Measurements from ENCODE around the gene CAPZA1. TPM values are rescaled to one million over a fixed set of nuclear protein-coding genes. Genes with fewer than 3 reads are reported as not detected.

The CAPZA1 gene
- total RNA-seq, 2 experiments from 2014 or later = 234 TPM

- Histone ChIP-seq H3K9me3 (ENCODE audit: low read length) (no peaks in the 10 kb centered on the region), H2AFZ (ENCODE audit: low read length) (no peak overlapping the region), H4K20me1 (ENCODE audit: insufficient read depth, low read length) (no peaks in the 10 kb centered on the region), H3K4me3 (ENCODE audit: low read depth, low read length, poor library complexity, severe bottlenecking) (no peak overlapping the region), H3K9me2 (ENCODE audit: insufficient read depth, low read length) (no peaks in the 10 kb centered on the region), H3K4me2 (ENCODE audit: low read length) (no peak overlapping the region), H3K27ac (ENCODE audit: low read depth, low read length, poor library complexity, severe bottlenecking) (no peak overlapping the region), H3K36me3 (ENCODE audit: insufficient read depth, low read length) (peaks cover 27% of the 10 kb centered on the region), H3K79me2 (ENCODE audit: insufficient read depth, low read depth, low read length) (no peaks in the 10 kb centered on the region), H3K4me1 (ENCODE audit: insufficient read depth, low read length, poor library complexity, severe bottlenecking) (no peaks in the 10 kb centered on the region)
- CTCF ChIA-PET (ENCODE audit: unreplicated experiment) = interaction anchor here (0.9 kb wide), 1 partner anchor 211 kb away, joined by 3 read pairs; no protein-coding TSS in a partner anchor
- TF ChIP-seq EZH2phosphoT487 (IDR thresholded peaks at IDR 0.05; ENCODE audit: borderline replicate concordance, low read depth, low read length) (no peak), CTCF (conservative IDR thresholded peaks at IDR 0.05; ENCODE audit: low read length) (no peak)
- intact Hi-C loops (cut with micrococcal nuclease; ENCODE audit: unreplicated experiment) = no loop called here
- POLR2A ChIA-PET = interaction anchor here (0.6 kb wide), 1 partner anchor 15 kb away, joined by 4 read pairs; no protein-coding TSS in a partner anchor
- no TSS peak for BruUV-seq (replicated peaks)
- DNase-seq (ENCODE audit: low spot score) = no peak
Observed at GRCh38 chr1:112605633-112606327, 13.9 kb upstream of the CAPZA1 start.

DNA sequence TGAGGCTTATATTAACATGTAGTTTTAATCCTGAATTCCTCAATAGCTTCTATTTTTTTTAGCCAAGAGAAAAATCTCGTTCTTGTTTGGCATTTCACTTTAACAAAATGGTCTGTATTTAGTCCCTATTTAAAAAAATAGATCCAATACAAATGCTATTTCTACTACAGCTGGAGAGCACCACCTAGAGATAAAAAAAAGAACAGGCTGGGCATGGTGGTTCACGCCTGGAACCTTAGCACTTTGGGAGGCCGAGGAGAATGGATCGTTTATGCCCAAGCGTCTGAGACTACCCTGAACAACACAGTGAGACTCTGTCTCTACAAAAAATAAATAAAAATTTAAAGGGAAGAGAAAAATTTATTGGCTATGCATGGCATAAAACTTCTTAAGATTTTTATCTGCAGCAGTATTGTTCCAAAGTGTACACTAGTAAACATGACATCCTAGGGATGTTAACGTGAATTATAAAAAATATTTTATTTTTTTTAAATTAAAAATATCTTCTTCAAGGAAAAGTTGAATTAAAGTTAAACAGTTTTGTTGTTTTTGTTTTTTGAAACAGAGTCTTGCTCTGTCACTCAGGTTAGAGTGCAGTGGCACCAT is 5.1 kb upstream of the CAPZA1 start:
- TF ChIP-seq CTCF (conservative IDR thresholded peaks at IDR 0.05; ENCODE audit: low read length) (peak; percentile 84), EZH2phosphoT487 (IDR thresholded peaks at IDR 0.05; ENCODE audit: borderline replicate concordance, low read depth, low read length) (no peak)
- ChIA-PET CTCF (ENCODE audit: unreplicated experiment) (no interaction called here), POLR2A (interaction anchor here (0.6 to 2.0 kb wide), 2 partner anchors 16 to 223 kb away, joined by 3 to 11 read pairs; no protein-coding TSS in a partner anchor)
- Histone ChIP-seq H2AFZ (ENCODE audit: low read length) (no peak overlapping the region), H3K36me3 (ENCODE audit: insufficient read depth, low read length) (peaks cover 48% of the 10 kb centered on the region), H4K20me1 (ENCODE audit: insufficient read depth, low read length) (no peaks in the 10 kb centered on the region), H3K9me3 (ENCODE audit: low read length) (no peaks in the 10 kb centered on the region), H3K4me1 (ENCODE audit: insufficient read depth, low read length, poor library complexity, severe bottlenecking) (peaks cover 12% of the 10 kb centered on the region), H3K9me2 (ENCODE audit: insufficient read depth, low read length) (no peaks in the 10 kb centered on the region), H3K4me3 (ENCODE audit: low read depth, low read length, poor library complexity, severe bottlenecking) (no peak overlapping the region), H3K79me2 (ENCODE audit: insufficient read depth, low read depth, low read length) (peaks cover 18% of the 10 kb centered on the region; the same call in 1 of the 2 replicates), H3K4me2 (ENCODE audit: low read length) (no peak overlapping the region), H3K27ac (ENCODE audit: low read depth, low read length, poor library complexity, severe bottlenecking) (no peak overlapping the region)
- DNase-seq (ENCODE audit: low spot score) = peak; percentile 54
- intact Hi-C loops (cut with micrococcal nuclease; ENCODE audit: unreplicated experiment) = loop anchor here (1.0 to 2.0 kb wide), 4 partner anchors 106 to 224 kb away; partner anchors contain the start of gene WNT2B
- BruUV-seq (replicated peaks) = no TSS peak

All from OCI-LY7 (cell line).